HG03159 (cell line): ENCODE results near the gene HK1.
A peak's percentile ranks its signal among the peaks of the same experiment; 100 is the strongest.

ENCODE experiments used
- ATAC-seq: cut with Tn5 transposase; IDR thresholded peaks from one replicate; pipeline ENCODE4 v1.9.1; 2021; ENCODE audit warnings: mild to moderate bottlenecking, moderate library complexity; ENCODE audit not compliant: unreplicated experiment

The HK1 gene

GRCh38 chr10:69397972-69398371, 119.7 kb downstream of the HK1 start:
- ATAC-seq = no peak

GRCh38 chr10:69398466-69398865, 120.2 kb downstream of the HK1 start:
- ATAC-seq = no peak

GRCh38 chr10:69400936-69401335, 122.6 kb downstream of the HK1 start:
- no peak for ATAC-seq

GRCh38 chr10:69401416-69401815, 123.1 kb downstream of the HK1 start:
- no peak for ATAC-seq

GRCh38 chr10:69402386-69402785, 124.1 kb downstream of the HK1 start:
- no peak for ATAC-seq

GRCh38 chr10:69403066-69403465, 124.8 kb downstream of the HK1 start:
- ATAC-seq = no peak

GRCh38 chr10:69403519-69403918, 125.2 kb downstream of the HK1 start:
- ATAC-seq = no peak

GRCh38 chr10:69404786-69405185, 126.5 kb downstream of the HK1 start:
- ATAC-seq = no peak

GRCh38 chr10:69405221-69405620, 126.9 kb downstream of the HK1 start:
- no peak for ATAC-seq

- no peak for ATAC-seq
Measured at GRCh38 chr10:69406302-69406811, 128.1 kb downstream of the HK1 start.

- no peak for ATAC-seq
Measured at GRCh38 chr10:69406816-69407580, 128.7 kb downstream of the HK1 start.

- no peak for ATAC-seq
Measured at GRCh38 chr10:69407621-69408301, 129.5 kb downstream of the HK1 start.

- peak; percentile 80 for ATAC-seq
Measured at GRCh38 chr10:69408318-69409175, 130.3 kb downstream of the HK1 start.

- ATAC-seq = no peak
Measured at GRCh38 chr10:69409176-69409495, 130.8 kb downstream of the HK1 start.

GRCh38 chr10:69409968-69410367, 131.7 kb downstream of the HK1 start:
- peak; percentile 31 for ATAC-seq

- ATAC-seq = no peak
Measured at GRCh38 chr10:69410487-69410886, 132.2 kb downstream of the HK1 start.

GRCh38 chr10:69411476-69411875, 133.2 kb downstream of the HK1 start:
- ATAC-seq = no peak

- ATAC-seq = no peak
Measured at GRCh38 chr10:69412232-69412790, 134.0 kb downstream of the HK1 start.

GRCh38 chr10:69413221-69413865, 135.0 kb downstream of the HK1 start:
- ATAC-seq = no peak
